HCT116 (cell line): Measurements from ENCODE around the gene EXD3. TPM values are rescaled to one million over a fixed set of nuclear protein-coding genes. Genes with fewer than 3 reads are reported as not detected.

Experiments
- ATAC-seq: fragments of 200-7000 bp; cut with Tn5 transposase; 2 replicates; pipeline ENCODE4 v1.9.1; 2020; ENCODE audit warnings: mild to moderate bottlenecking, moderate library complexity
- BruUV-seq: library from RNA; stranded (reverse); fragments of 400-500 nt; replicated peaks from 2 replicates; lab custom pipeline; 2021; lab: Mats Ljungman, UMichigan
- CTCF ChIA-PET: fragments of 300-600 bp; sonication (Branson Sonifier 250); formaldehyde crosslinking; loops from one replicate; lab custom pipeline; 2021; ENCODE audit warnings: antibody characterized with exemption; lab: Charles Lee
- POLR2A ChIA-PET: fragments of 300-600, 350-600 bp; sonication (Branson Sonifier 250); formaldehyde crosslinking; loops from one replicate; lab custom pipeline; 2021; ENCODE audit warnings: antibody characterized with exemption; lab: Charles Lee
- RAD21 ChIA-PET, 2 experiments: fragments of 300-600 bp; sonication (Branson Sonifier 250); formaldehyde crosslinking; loops; one replicate each; lab custom pipeline; 2023; ENCODE audit warnings: low total read pairs in 2 of 2; ENCODE audit not compliant: uncharacterized antibody in 2 of 2, unreplicated experiment in 2 of 2, low non-redundant PET in 1 of 2; lab: Charles Lee
- DNase-seq: peaks from one replicate; pipeline ENCODE4 v3.0.0-alpha.2; 2010; ENCODE audit warnings: low read depth, low spot score
- H2AFZ ChIP-seq: fragments of 200-600 bp; shearing (Covaris generic), sonication (generic); 2 replicates; pipeline ENCODE4 v1.6.1; 2017; ENCODE audit warnings: low read depth, mixed run types, mixed read lengths, antibody characterized with exemption, low read length; ENCODE audit not compliant: poor library complexity, severe bottlenecking
- H3K27ac ChIP-seq: 2 replicates; pipeline ENCODE4 v1.5.1; 2012; ENCODE audit warnings: low read depth, low read length
- H3K27me3 ChIP-seq: fragments of 200-600 bp; sonication (generic); 2 replicates; pipeline ENCODE4 v1.6.1; 2016; ENCODE audit warnings: mixed run types, low read length, mixed read lengths; ENCODE audit not compliant: insufficient read depth
- H3K36me3 ChIP-seq, 2 experiments: fragments of 200-500 bp in 1 of 2; fragments of 200-600 bp in 1 of 2; sonication (Bioruptor generic) in 1 of 2; sonication (generic) in 1 of 2; 2 replicates each; pipeline versions ENCODE4 v1.5.1 to v1.6.1; 2014 to 2016; ENCODE audit warnings: low read length in 2 of 2, inconsistent platforms in 1 of 2, mixed read lengths in 1 of 2, mixed run types in 1 of 2; ENCODE audit not compliant: insufficient read depth in 2 of 2, control insufficient read depth in 1 of 2
- H3K4me1 ChIP-seq, 2 experiments: fragments of 200-600 bp in 1 of 2; sonication (generic) in 1 of 2; 2 replicates each; pipeline versions ENCODE4 v1.5.1 to v1.6.1; 2012 to 2017; ENCODE audit warnings: low read length in 2 of 2, inconsistent platforms in 1 of 2, mild to moderate bottlenecking in 1 of 2, mixed read lengths in 1 of 2, mixed run types in 1 of 2, moderate library complexity in 1 of 2; ENCODE audit not compliant: insufficient read depth in 2 of 2, control insufficient read depth in 1 of 2
- H3K4me2 ChIP-seq: fragments of 200-600 bp; sonication (generic); 2 replicates; pipeline ENCODE4 v1.6.1; 2017; ENCODE audit warnings: mixed run types, low read length, mixed read lengths
- H3K4me3 ChIP-seq, 2 experiments: fragments of 200-600 bp in 1 of 2; sonication (generic) in 1 of 2; replicated peaks in 1 of 2; 2 replicates each; pipeline ENCODE4 v1.5.1; 2011 to 2016; ENCODE audit warnings: low read length in 2 of 2, control low read depth in 1 of 2, low read depth in 1 of 2, mild to moderate bottlenecking in 1 of 2, mixed read lengths in 1 of 2, mixed run types in 1 of 2
- H3K79me2 ChIP-seq: fragments of 200-600 bp; sonication (generic); 2 replicates; pipeline ENCODE4 v1.6.1; 2017; ENCODE audit warnings: mild to moderate bottlenecking, mixed run types, low read length, moderate library complexity, mixed read lengths; ENCODE audit not compliant: insufficient read depth
- H3K9ac ChIP-seq: fragments of 200-600 bp; sonication (generic); 2 replicates; pipeline ENCODE4 v1.6.1; 2016; ENCODE audit warnings: low read length, mixed read lengths
- H3K9me2 ChIP-seq: fragments of 200-600 bp; sonication (generic), shearing (Covaris generic); 2 replicates; pipeline ENCODE4 v1.6.1; 2017; ENCODE audit warnings: mixed run types, mild to moderate bottlenecking, moderate library complexity; ENCODE audit not compliant: insufficient read depth
- H3K9me3 ChIP-seq, 2 experiments: fragments of 200-500 bp in 1 of 2; fragments of 200-600 bp in 1 of 2; sonication (Bioruptor generic) in 1 of 2; sonication (generic) in 1 of 2; 2 replicates each; pipeline ENCODE4 v1.6.1; 2014 to 2017; ENCODE audit warnings: low read length in 2 of 2, mixed read lengths in 2 of 2, inconsistent platforms in 1 of 2, low read depth in 1 of 2, mild to moderate bottlenecking in 1 of 2, mixed run types in 1 of 2, moderate library complexity in 1 of 2; ENCODE audit not compliant: control insufficient read depth in 1 of 2, insufficient read depth in 1 of 2
- H4K20me1 ChIP-seq: fragments of 200-600 bp; sonication (generic), shearing (Covaris generic); 2 replicates; pipeline ENCODE4 v1.6.1; 2017; ENCODE audit warnings: mixed run types, mild to moderate bottlenecking, moderate library complexity; ENCODE audit not compliant: insufficient read depth
- CBX3 ChIP-seq: IDR thresholded peaks from 2 replicates; pipeline ENCODE4 v1.6.1; 2012; ENCODE audit warnings: low read depth
- CEBPB ChIP-seq: IDR thresholded peaks from 2 replicates; pipeline ENCODE4 v1.6.1; 2012; ENCODE audit warnings: low read depth
- CTCF ChIP-seq, 3 experiments: fragments of 200-600 bp in 1 of 3; sonication (generic) in 1 of 3; IDR thresholded peaks in 2 of 3; conservative IDR thresholded peaks in 1 of 3; 2 replicates each; pipeline ENCODE4 v1.5.1; 2012 to 2017; ENCODE audit warnings: low read depth in 2 of 3, low read length in 2 of 3, antibody characterized with exemption in 1 of 3, borderline replicate concordance in 1 of 3, control low read depth in 1 of 3, mild to moderate bottlenecking in 1 of 3, mixed read lengths in 1 of 3, mixed run types in 1 of 3, moderate library complexity in 1 of 3; ENCODE audit not compliant: insufficient read depth in 1 of 3
- EGR1 ChIP-seq: IDR thresholded peaks from 2 replicates; pipeline ENCODE4 v1.6.1; 2012; ENCODE audit warnings: low read depth
- EZH2 ChIP-seq: fragments of 200-600 bp; sonication (generic); IDR thresholded peaks from 2 replicates; pipeline ENCODE4 v1.6.1; 2017; ENCODE audit warnings: antibody characterized with exemption, mixed run types
- EZH2phosphoT487 ChIP-seq: fragments of 200-600 bp; IDR thresholded peaks from 2 replicates; pipeline ENCODE4 v1.6.1; 2018; ENCODE audit warnings: antibody characterized with exemption, borderline replicate concordance
- FOSL1 ChIP-seq: IDR thresholded peaks from 2 replicates; pipeline ENCODE4 v1.6.1; 2012; ENCODE audit warnings: low read depth
- JUND ChIP-seq: IDR thresholded peaks from 2 replicates; pipeline ENCODE4 v1.6.1; 2012
- POLR2AphosphoS5 ChIP-seq: IDR thresholded peaks from 2 replicates; pipeline ENCODE4 v1.6.1; 2011; ENCODE audit warnings: mild to moderate bottlenecking, low read depth, low read length, moderate library complexity
- RAD21 ChIP-seq: IDR thresholded peaks from 2 replicates; pipeline ENCODE4 v1.6.1; 2012; ENCODE audit warnings: low read depth, mild to moderate bottlenecking
- REST ChIP-seq: IDR thresholded peaks from 2 replicates; pipeline ENCODE4 v1.6.1; 2012; ENCODE audit warnings: low read depth
- SIN3A ChIP-seq: IDR thresholded peaks from 2 replicates; pipeline ENCODE4 v1.6.1; 2012; ENCODE audit warnings: low read depth
- SP1 ChIP-seq: IDR thresholded peaks from 2 replicates; pipeline ENCODE4 v1.6.1; 2012; ENCODE audit warnings: low read depth
- SRF ChIP-seq: IDR thresholded peaks from 2 replicates; pipeline ENCODE4 v1.6.1; 2012; ENCODE audit warnings: low read depth
- TCF7L2 ChIP-seq: IDR thresholded peaks from 2 replicates; pipeline ENCODE4 v1.7.0; 2011; ENCODE audit warnings: borderline replicate concordance, inconsistent platforms; ENCODE audit not compliant: insufficient read depth, insufficient read length; ENCODE audit errors: extremely low read depth
- ZBTB33 ChIP-seq: IDR thresholded peaks from 2 replicates; pipeline ENCODE4 v1.6.1; 2011; ENCODE audit warnings: mild to moderate bottlenecking, low read length, moderate library complexity; ENCODE audit not compliant: insufficient replicate concordance; ENCODE audit errors: extremely low read depth
- ZFX ChIP-seq: fragments of 450-650 bp; IDR thresholded peaks from 2 replicates; pipeline ENCODE4 v1.6.1; 2017
- ZNF274 ChIP-seq: fragments of 200-500 bp; sonication (Bioruptor generic); IDR thresholded peaks from 2 replicates; pipeline ENCODE4 v1.6.1; 2014; ENCODE audit warnings: mild to moderate bottlenecking, low read depth, low read length, inconsistent platforms
- intact Hi-C: fragments of 100-400 bp; cut with micrococcal nuclease; formaldehyde crosslinking; loops from 2 replicates; pipeline ENCODE4 v1.10.0; 2022
- total RNA-seq: library from RNA; stranded (reverse); gene quantifications from one replicate; pipeline ENCODE4 v1.2.1, GENCODE V29; 2021; ENCODE audit not compliant: unreplicated experiment

Gene EXD3
- total RNA-seq, 1 experiment from 2014 or later = 25.4 TPM

GRCh38 chr9:137276473-137277328 lies 146.3 kb downstream of the EXD3 start:
- Histone ChIP-seq H3K4me3 (peak overlapping the region; percentile 80 to 90), H2AFZ (no peak overlapping the region), H3K9ac (peak overlapping the region; percentile 84), H3K27ac (peak overlapping the region; percentile 96), H3K27me3 (no peaks in the 10 kb centered on the region), H3K79me2 (peaks cover 31% of the 10 kb centered on the region), H3K9me3 (no peaks in the 10 kb centered on the region), H3K9me2 (no peaks in the 10 kb centered on the region), H3K4me2 (peak overlapping the region; percentile 85), H4K20me1 (no peaks in the 10 kb centered on the region), H3K4me1 (peaks cover 31 to 41% of the 10 kb centered on the region in 2 experiments), H3K36me3 (peaks cover 0 to 20% of the 10 kb centered on the region in 2 experiments; a peak in 2 of 4 replicates)
- no peak for TF ChIP-seq RAD21
- TF ChIP-seq JUND = no peak
- no peak for TF ChIP-seq SP1
- no peak for TF ChIP-seq POLR2AphosphoS5
- TF ChIP-seq REST = no peak
- no peak for TF ChIP-seq ZBTB33
- TF ChIP-seq EZH2phosphoT487 = no peak
- no peak for TF ChIP-seq ZNF274
- no peak for TF ChIP-seq CTCF (IDR thresholded peaks at IDR 0.05 in 2 of 3, conservative IDR thresholded peaks at IDR 0.05 in 1 of 3; ENCODE audit: borderline replicate concordance in 1 of 3, insufficient read depth in 1 of 3, low read depth in 2 of 3, low read length in 2 of 3)
- no peak for TF ChIP-seq EZH2
- no peak for TF ChIP-seq SIN3A
- TF ChIP-seq ZFX = no peak
- TF ChIP-seq FOSL1 = no peak
- TF ChIP-seq TCF7L2 = no peak
- TF ChIP-seq CEBPB = no peak
- TF ChIP-seq CBX3 = no peak
- TF ChIP-seq EGR1 = no peak
- TF ChIP-seq SRF = no peak
- RAD21 ChIA-PET = interaction anchor here in 1 of 2 experiments (1.4 kb wide), 1 partner anchor 10 kb away, joined by 3 read pairs; no protein-coding TSS in a partner anchor
- intact Hi-C loops = no loop called here
- ATAC-seq (peak; percentile 62), DNase-seq (no peak)
- POLR2A ChIA-PET = interaction anchor here (0.7 to 1.7 kb wide), 7 partner anchors 10 to 133 kb away, joined by 3 to 14 read pairs (median 4); partner anchors contain the start of genes NELFB, RNF208 and TUBB4B
- CTCF ChIA-PET = interaction anchor here (0.6 to 2.0 kb wide), 5 partner anchors 10 to 40 kb away, joined by 3 to 18 read pairs (median 3); partner anchors contain the start of gene NRARP
- TSS peak; percentile 89 for BruUV-seq
